RWPE1 (cell line): ENCODE results near the gene COL25A1.

Source experiments
- CTCF ChIA-PET: fragments of 350-600 bp; sonication (Branson Sonifier 250); formaldehyde crosslinking; extraction: SDS; loops from one replicate; lab custom pipeline; 2021; lab: Yijun Ruan, JAX
- POLR2A ChIA-PET: fragments of 400-600 bp; formaldehyde crosslinking; extraction: SDS; loops from one replicate; lab custom pipeline; 2020; ENCODE audit warnings: antibody characterized with exemption; ENCODE audit not compliant: low non-redundant PET; lab: Yijun Ruan, JAX
- DNase-seq: peaks from one replicate; pipeline ENCODE4 v3.0.0; 2012; ENCODE audit warnings: low spot score
- H3K27ac ChIP-seq: fragments of 450-650 bp; 2 replicates; pipeline ENCODE4 v1.5.1; 2017
- CTCF ChIP-seq: fragments of 450-650 bp; conservative IDR thresholded peaks from 2 replicates; pipeline ENCODE4 v1.5.1; 2017; ENCODE audit warnings: low read depth, mild to moderate bottlenecking

The COL25A1 gene

GRCh38 chr4:108810087-108810486, 492.4 kb downstream of the COL25A1 start:
- TF ChIP-seq CTCF: no peak
- no peak for DNase-seq
- ChIA-PET CTCF (no interaction called here), POLR2A (no interaction called here)
- H3K27ac ChIP-seq: no peak overlapping the region

GRCh38 chr4:108804648-108805273, 497.7 kb downstream of the COL25A1 start:
- CTCF ChIA-PET: interaction anchor here (0.5 kb wide), 1 partner anchor 155 kb away, joined by 3 read pairs; the partner anchor contains the start of gene OSTC
- POLR2A ChIA-PET: no interaction called here
- no peak for DNase-seq
- no peak overlapping the region for H3K27ac ChIP-seq
- TF ChIP-seq CTCF: no peak

- H3K27ac ChIP-seq: no peak overlapping the region
- no peak for DNase-seq
- TF ChIP-seq CTCF: no peak
- CTCF ChIA-PET: no interaction called here
- POLR2A ChIA-PET: no interaction called here
These were observed 503.2 kb downstream of the COL25A1 start for GRCh38 chr4:108799306-108799705.

DNA sequence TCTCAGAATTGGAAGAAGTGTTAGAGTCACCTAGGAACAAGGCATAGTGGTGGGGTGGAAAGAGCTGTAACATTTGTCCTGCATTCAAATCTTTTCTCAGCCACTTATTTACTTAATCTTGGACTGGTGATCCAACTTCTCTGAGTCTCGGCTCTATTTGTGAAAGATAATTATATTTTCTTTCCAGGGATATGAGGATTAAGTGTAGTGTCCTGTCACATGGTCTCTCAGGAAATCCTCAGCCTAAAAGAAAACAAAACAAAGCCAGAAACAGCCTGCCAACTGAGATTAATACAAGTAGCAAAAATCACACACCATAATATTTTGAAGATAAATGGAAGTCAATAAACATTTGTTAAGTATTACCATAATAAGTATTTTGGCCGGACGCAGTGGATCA, 506.3 kb downstream of the COL25A1 start:
- POLR2A ChIA-PET: no interaction called here
- no peak overlapping the region for H3K27ac ChIP-seq
- TF ChIP-seq CTCF: no peak
- DNase-seq: no peak
- CTCF ChIA-PET: interaction anchor here (0.7 kb wide), 1 partner anchor 1127 kb away, joined by 5 read pairs; no protein-coding TSS in a partner anchor

GRCh38 chr4:108795733-108796132, 506.7 kb downstream of the COL25A1 start:
- CTCF ChIA-PET: interaction anchor here (0.7 kb wide), 1 partner anchor 1128 kb away, joined by 5 read pairs; no protein-coding TSS in a partner anchor
- POLR2A ChIA-PET: no interaction called here
- DNase-seq: no peak
- no peak for TF ChIP-seq CTCF
- H3K27ac ChIP-seq: no peak overlapping the region

- no peak for TF ChIP-seq CTCF
- DNase-seq: no peak
- ChIA-PET CTCF (no interaction called here), POLR2A (no interaction called here)
- H3K27ac ChIP-seq: no peak overlapping the region
These were observed 508.3 kb downstream of the COL25A1 start for GRCh38 chr4:108794136-108794535.
